ENCODE measurements around the gene SDR39U1. TPM values are rescaled to one million over a fixed set of nuclear protein-coding genes. Genes with fewer than 3 reads are reported as not detected.

Gene SDR39U1
- total and polyA plus RNA-seq, 10 of the 15 experiments (the other 5 are each of a cell fraction or from before 2014, with no cell fraction given): 14.0 to 89.3 (median 42.2) TPM

DNA sequence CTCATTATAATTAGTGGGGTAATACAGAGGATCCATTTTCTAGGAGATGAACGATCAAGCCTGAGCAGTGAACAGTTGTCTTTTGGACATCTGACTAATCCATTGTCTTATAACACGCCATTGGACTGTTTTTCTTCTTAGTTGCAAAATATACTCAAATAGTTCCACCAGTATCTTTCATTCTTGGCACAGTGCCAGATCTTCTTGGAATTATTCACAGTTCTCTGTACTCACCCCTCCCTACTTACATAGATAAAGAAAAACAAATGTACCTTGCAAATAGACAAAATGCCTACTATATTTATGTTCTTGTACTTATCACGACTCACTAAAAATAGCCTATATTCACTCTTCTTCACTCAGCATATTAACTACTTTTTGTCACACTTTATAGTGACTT lies 16.9 kb downstream of the SDR39U1 start:
- no TSS peak for BruUV-seq (replicated peaks)
- POLR2A ChIA-PET: no interaction called here
- peaks cover 12% of the 10 kb centered on the region for H3K79me2 ChIP-seq (ENCODE audit: control insufficient read depth, insufficient read depth, low read length)
- no peak overlapping the region for H2AFZ ChIP-seq (ENCODE audit: control insufficient read depth, low read depth, low read length)
- FAIRE-seq (no peak), DNase-seq (ENCODE audit: low read depth, low spot score) (no peak), ATAC-seq (no peak)
- CTCF ChIA-PET: interaction anchor here (0.7 to 10.8 kb wide), 9 partner anchors 10 to 940 kb away, joined by 3 to 452 read pairs (median 5); partner anchors contain the start of genes ADCY4 and RIPK3
- no peaks in the 10 kb centered on the region for H3K27me3 ChIP-seq (replicated peaks in 1 of 2; ENCODE audit: control insufficient read depth in 2 of 2, insufficient read depth in 2 of 2, low read length in 1 of 2)
- TF ChIP-seq SREBF1 (IDR thresholded peaks at IDR 0.05; ENCODE audit: low read length) (no peak), SMAD1 (IDR thresholded peaks at IDR 0.05; ENCODE audit: low read depth, partially characterized antibody) (peak; percentile 82)
- no peak overlapping the region for H3K9ac ChIP-seq (ENCODE audit: control insufficient read depth, insufficient read depth, low read length)
- intact Hi-C loops (cut with micrococcal nuclease; ENCODE audit: unreplicated experiment) (no loop called here), in situ Hi-C loops (cut with MboI) (no loop called here)
- 76% methylated on average over 3 of the region's 3 CpGs for WGBS (ENCODE audit: insufficient coverage, insufficient replicate concordance, low lambda C conversion rate, missing lambda C conversion rate)
- no peak overlapping the region for H3K27ac ChIP-seq (ENCODE audit: control insufficient read depth, insufficient read depth)
- H3K4me3 ChIP-seq: no peak overlapping the region
- H3K4me2 ChIP-seq (ENCODE audit: control insufficient read depth, insufficient read depth): no peak overlapping the region
- RAD21 ChIA-PET (ENCODE audit: unreplicated experiment): interaction anchor here (1.0 to 3.5 kb wide), 3 partner anchors 60 to 93 kb away, joined by 3 to 17 read pairs (median 4); no protein-coding TSS in a partner anchor
- no peaks in the 10 kb centered on the region for H4K20me1 ChIP-seq (ENCODE audit: control insufficient read depth, insufficient read depth)
- H3K36me3 ChIP-seq (ENCODE audit: control insufficient read depth in 2 of 2, insufficient read depth in 2 of 2, low read length in 1 of 2): no peaks in the 10 kb centered on the region
- H3K9me3 ChIP-seq (replicated peaks; ENCODE audit: control insufficient read depth, insufficient read depth, low read length): no peaks in the 10 kb centered on the region
- H3K4me1 ChIP-seq (ENCODE audit: control insufficient read depth, insufficient read depth, low read length): no peaks in the 10 kb centered on the region; the same call in 1 of the 2 replicates
- SMC1A ChIA-PET (ENCODE audit: uncharacterized antibody, unreplicated experiment): interaction anchor here (0.7 to 3.6 kb wide), 5 partner anchors 12 to 134 kb away, joined by 3 to 18 read pairs (median 3); no protein-coding TSS in a partner anchor

DNA sequence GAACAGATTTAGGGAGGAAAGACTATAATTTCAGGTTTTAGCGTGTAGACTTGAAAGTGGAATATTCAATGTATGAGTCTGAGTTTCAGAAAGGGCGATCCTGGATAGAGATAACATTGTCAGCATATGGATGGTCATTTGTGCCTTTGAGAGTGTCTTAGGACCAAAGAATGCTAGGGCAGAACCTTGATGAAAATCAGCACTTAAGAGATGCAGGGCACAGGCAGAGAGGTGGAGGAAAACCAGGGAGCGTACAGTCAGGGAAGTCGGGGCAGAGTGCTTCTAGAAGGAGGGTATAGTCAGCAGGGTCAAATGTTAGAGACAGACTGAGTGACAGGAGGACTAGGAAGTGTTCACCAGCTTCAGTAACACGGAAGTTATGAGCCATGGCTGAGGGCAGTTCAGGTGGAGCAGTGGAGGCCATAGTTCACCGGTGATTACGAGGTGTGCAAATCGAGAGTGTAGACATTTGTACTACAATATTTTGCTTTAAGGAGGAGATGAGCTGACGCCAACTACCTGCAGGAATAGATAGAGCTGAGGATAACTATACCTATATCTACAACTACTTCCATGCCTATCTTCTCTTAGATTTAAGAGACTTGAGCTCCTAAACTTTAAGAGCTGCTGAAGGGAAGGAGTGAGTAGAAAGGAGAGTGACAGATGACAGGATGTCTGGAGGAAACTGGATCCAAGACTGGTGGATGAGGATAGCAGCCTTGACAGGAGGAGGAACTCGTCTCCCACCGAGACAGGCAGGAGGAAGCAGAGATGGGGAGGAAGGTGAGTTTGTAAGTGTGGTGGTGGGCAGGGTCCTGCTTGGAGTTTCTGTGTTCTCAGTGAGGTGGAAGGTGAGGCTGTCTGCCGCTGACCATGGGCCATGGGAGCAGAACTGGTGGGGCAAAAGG lies 19.6 kb downstream of the SDR39U1 start:
- CTCF ChIA-PET: interaction anchor here (0.8 to 10.8 kb wide), 10 partner anchors 9 to 98 kb away, joined by 3 to 452 read pairs (median 5); partner anchors contain the start of genes ADCY4 and RIPK3
- TF ChIP-seq, protein P1, sequence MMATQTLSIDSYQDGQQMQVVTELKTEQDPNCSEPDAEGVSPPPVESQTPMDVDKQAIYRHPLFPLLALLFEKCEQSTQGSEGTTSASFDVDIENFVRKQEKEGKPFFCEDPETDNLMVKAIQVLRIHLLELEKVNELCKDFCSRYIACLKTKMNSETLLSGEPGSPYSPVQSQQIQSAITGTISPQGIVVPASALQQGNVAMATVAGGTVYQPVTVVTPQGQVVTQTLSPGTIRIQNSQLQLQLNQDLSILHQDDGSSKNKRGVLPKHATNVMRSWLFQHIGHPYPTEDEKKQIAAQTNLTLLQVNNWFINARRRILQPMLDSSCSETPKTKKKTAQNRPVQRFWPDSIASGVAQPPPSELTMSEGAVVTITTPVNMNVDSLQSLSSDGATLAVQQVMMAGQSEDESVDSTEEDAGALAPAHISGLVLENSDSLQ (IDR thresholded peaks at IDR 0.05): peak; percentile 53; the same call in 1 of the 2 replicates
- no peak for TF ChIP-seq GABPA (IDR thresholded peaks at IDR 0.05; ENCODE audit: low read depth)

More for the DNA sequence above, 19.6 kb downstream of the SDR39U1 start:
- H3K36me3 ChIP-seq (ENCODE audit: control insufficient read depth in 2 of 2, insufficient read depth in 2 of 2, low read length in 1 of 2): no peaks in the 10 kb centered on the region
- in situ Hi-C loops (cut with MboI) (no loop called here), intact Hi-C loops (cut with micrococcal nuclease; ENCODE audit: unreplicated experiment) (no loop called here)
- H3K9me3 ChIP-seq (replicated peaks; ENCODE audit: control insufficient read depth, insufficient read depth, low read length): no peaks in the 10 kb centered on the region
- peak overlapping the region; percentile 9; the same call in 1 of the 2 replicates for H2AFZ ChIP-seq (ENCODE audit: control insufficient read depth, low read depth, low read length)
- ChIA-PET POLR2A (interaction anchor here (0.9 kb wide), 1 partner anchor 56 kb away, joined by 3 read pairs; no protein-coding TSS in a partner anchor), SMC1A (ENCODE audit: uncharacterized antibody, unreplicated experiment) (interaction anchor here (0.9 to 3.6 kb wide), 5 partner anchors 8 to 115 kb away, joined by 3 to 18 read pairs (median 6); partner anchors contain the start of gene CIDEB), RAD21 (ENCODE audit: unreplicated experiment) (interaction anchor here (1.1 to 3.5 kb wide), 4 partner anchors 9 to 89 kb away, joined by 3 to 17 read pairs (median 6); no protein-coding TSS in a partner anchor)
- H3K4me2 ChIP-seq (ENCODE audit: control insufficient read depth, insufficient read depth): no peak overlapping the region
- H3K4me3 ChIP-seq: no peak overlapping the region
- H4K20me1 ChIP-seq (ENCODE audit: control insufficient read depth, insufficient read depth): no peaks in the 10 kb centered on the region
- 42% methylated on average over 12 of the region's 12 CpGs for WGBS (ENCODE audit: insufficient coverage, insufficient replicate concordance, low lambda C conversion rate, missing lambda C conversion rate)
- H3K79me2 ChIP-seq (ENCODE audit: control insufficient read depth, insufficient read depth, low read length): no peaks in the 10 kb centered on the region
- no peak for FAIRE-seq
- no peak for DNase-seq (ENCODE audit: low read depth, low spot score)
- H3K27ac ChIP-seq (ENCODE audit: control insufficient read depth, insufficient read depth): no peak overlapping the region
- H3K27me3 ChIP-seq (replicated peaks in 1 of 2; ENCODE audit: control insufficient read depth in 2 of 2, insufficient read depth in 2 of 2, low read length in 1 of 2): no peaks in the 10 kb centered on the region; a peak in 1 of 4 replicates
- ATAC-seq: peak; percentile 29; the same call in 1 of the 3 replicates
- no TSS peak for BruUV-seq (replicated peaks)
- H3K9ac ChIP-seq (ENCODE audit: control insufficient read depth, insufficient read depth, low read length): no peak overlapping the region
- H3K4me1 ChIP-seq (ENCODE audit: control insufficient read depth, insufficient read depth, low read length): no peaks in the 10 kb centered on the region
